ENCODE measurements around the gene HSD17B7. TPM values are rescaled to one million over a fixed set of nuclear protein-coding genes. Genes with fewer than 3 reads are reported as not detected.

The HSD17B7 gene
- total and polyA plus RNA-seq, 2 donors from 2014 or later: 10.8 to 12.8 TPM

GRCh38 chr1:162822391-162823200 lies 32.1 kb downstream of the HSD17B7 start:
- no peak overlapping the region for H3K9ac ChIP-seq (ENCODE audit: low read length in 3 of 3)
- no peak overlapping the region for H3K27ac ChIP-seq (ENCODE audit: low read depth in 2 of 2, low read length in 2 of 2)
- TF ChIP-seq, protein P1, sequence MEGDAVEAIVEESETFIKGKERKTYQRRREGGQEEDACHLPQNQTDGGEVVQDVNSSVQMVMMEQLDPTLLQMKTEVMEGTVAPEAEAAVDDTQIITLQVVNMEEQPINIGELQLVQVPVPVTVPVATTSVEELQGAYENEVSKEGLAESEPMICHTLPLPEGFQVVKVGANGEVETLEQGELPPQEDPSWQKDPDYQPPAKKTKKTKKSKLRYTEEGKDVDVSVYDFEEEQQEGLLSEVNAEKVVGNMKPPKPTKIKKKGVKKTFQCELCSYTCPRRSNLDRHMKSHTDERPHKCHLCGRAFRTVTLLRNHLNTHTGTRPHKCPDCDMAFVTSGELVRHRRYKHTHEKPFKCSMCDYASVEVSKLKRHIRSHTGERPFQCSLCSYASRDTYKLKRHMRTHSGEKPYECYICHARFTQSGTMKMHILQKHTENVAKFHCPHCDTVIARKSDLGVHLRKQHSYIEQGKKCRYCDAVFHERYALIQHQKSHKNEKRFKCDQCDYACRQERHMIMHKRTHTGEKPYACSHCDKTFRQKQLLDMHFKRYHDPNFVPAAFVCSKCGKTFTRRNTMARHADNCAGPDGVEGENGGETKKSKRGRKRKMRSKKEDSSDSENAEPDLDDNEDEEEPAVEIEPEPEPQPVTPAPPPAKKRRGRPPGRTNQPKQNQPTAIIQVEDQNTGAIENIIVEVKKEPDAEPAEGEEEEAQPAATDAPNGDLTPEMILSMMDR (IDR thresholded peaks at IDR 0.05; ENCODE audit: borderline replicate concordance, extremely low read depth, insufficient read depth): no peak
- H3K4me1 ChIP-seq (ENCODE audit: control insufficient read depth in 2 of 3, insufficient read depth in 2 of 3, low read depth in 1 of 3, low read length in 3 of 3): peaks cover 0 to 8% (median 0%) of the 10 kb centered on the region in 3 donors
- FAIRE-seq (no peak), DNase-seq (peak; percentile 48 to 54 (median 53))
- no peaks in the 10 kb centered on the region for H3K27me3 ChIP-seq (ENCODE audit: control insufficient read depth, insufficient read depth, low read length)
- no peaks in the 10 kb centered on the region for H3K9me3 ChIP-seq (ENCODE audit: control insufficient read depth in 2 of 3, insufficient read depth in 1 of 3, low read length in 3 of 3)
- H3K36me3 ChIP-seq (ENCODE audit: control insufficient read depth in 2 of 3, insufficient read depth in 3 of 3, low read length in 3 of 3): no peaks in the 10 kb centered on the region
- H3K4me3 ChIP-seq (ENCODE audit: low read length in 3 of 3): peak overlapping the region; percentile 47 to 61 (median 58)
- intact Hi-C loops (cut with DNase I): no loop called here

DNA sequence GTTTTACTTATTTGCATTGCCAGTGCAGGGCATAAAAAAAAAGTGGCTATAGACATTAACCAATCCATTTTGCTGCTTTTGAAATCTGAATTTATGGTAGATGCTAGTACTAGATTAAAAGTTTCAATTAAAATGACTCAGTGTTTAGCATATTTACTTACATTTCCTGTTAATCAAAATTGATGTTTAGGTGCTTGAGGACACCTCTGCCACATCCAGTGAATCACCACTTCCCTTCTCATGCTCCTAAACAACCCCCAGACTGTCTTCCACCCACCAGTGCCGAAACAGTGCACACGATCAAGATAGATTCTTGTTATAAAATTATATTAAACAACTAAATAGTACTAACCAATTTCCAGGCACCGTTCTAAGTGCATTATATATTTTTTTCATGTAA lies 32.7 kb downstream of the HSD17B7 start:
- no peaks in the 10 kb centered on the region for H3K36me3 ChIP-seq (ENCODE audit: control insufficient read depth in 2 of 3, insufficient read depth in 3 of 3, low read length in 3 of 3)
- H3K9ac ChIP-seq (ENCODE audit: low read length in 3 of 3): no peak overlapping the region
- FAIRE-seq: no peak
- intact Hi-C loops (cut with DNase I): no loop called here
- peaks cover 0 to 8% (median 0%) of the 10 kb centered on the region in 3 donors for H3K4me1 ChIP-seq (ENCODE audit: control insufficient read depth in 2 of 3, insufficient read depth in 2 of 3, low read depth in 1 of 3, low read length in 3 of 3)
- H3K4me3 ChIP-seq (ENCODE audit: low read length in 3 of 3): no peak overlapping the region
- H3K27ac ChIP-seq (ENCODE audit: low read depth in 2 of 2, low read length in 2 of 2): no peak overlapping the region
- DNase-seq: no peak
- no peaks in the 10 kb centered on the region for H3K9me3 ChIP-seq (ENCODE audit: control insufficient read depth in 2 of 3, insufficient read depth in 1 of 3, low read length in 3 of 3)
- TF ChIP-seq, protein P1 (IDR thresholded peaks at IDR 0.05; ENCODE audit: borderline replicate concordance, extremely low read depth, insufficient read depth): no peak
- H3K27me3 ChIP-seq (ENCODE audit: control insufficient read depth, insufficient read depth, low read length): no peaks in the 10 kb centered on the region

DNA sequence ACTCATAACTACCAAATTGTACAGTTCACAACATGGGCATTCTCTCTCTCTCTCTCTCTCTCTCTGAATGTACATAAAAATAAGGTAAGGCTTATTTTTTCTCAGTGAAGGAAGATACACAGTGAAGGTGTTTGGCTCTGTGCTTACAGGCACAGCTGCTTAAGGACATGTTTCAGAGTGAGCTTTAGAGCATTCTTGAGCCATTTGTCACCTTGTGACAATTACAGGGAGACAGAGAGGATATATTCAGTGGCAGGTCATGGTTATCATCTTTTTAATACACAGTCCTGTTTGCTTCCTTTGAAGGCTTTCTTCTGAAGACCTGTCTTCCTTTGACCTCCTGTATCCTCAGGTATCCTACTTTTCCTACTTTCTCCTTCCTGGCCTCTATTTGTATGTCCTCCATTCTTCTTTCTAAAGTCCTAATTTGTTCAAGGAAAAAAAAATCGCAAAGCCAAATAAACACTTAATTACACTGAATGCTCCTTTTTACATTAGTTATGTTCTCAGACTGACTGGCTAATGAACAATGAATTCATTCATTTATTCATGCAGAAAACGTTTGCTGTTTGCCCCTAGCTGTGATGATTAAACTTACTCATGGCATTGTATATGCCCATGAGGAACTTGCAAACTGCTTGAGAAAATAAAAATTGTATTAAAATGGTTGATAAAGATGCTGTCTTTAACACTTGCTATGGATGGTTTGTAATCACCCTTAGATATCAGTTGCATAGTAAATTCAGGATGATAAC lies 33.4 kb downstream of the HSD17B7 start:
- FAIRE-seq: no peak
- no peak overlapping the region for H3K4me3 ChIP-seq (ENCODE audit: low read length in 3 of 3)
- H3K27me3 ChIP-seq (ENCODE audit: control insufficient read depth, insufficient read depth, low read length): no peaks in the 10 kb centered on the region
- H3K27ac ChIP-seq (ENCODE audit: low read depth in 2 of 2, low read length in 2 of 2): no peak overlapping the region
- no peaks in the 10 kb centered on the region for H3K36me3 ChIP-seq (ENCODE audit: control insufficient read depth in 2 of 3, insufficient read depth in 3 of 3, low read length in 3 of 3)
- H3K9me3 ChIP-seq (ENCODE audit: control insufficient read depth in 2 of 3, insufficient read depth in 1 of 3, low read length in 3 of 3): no peaks in the 10 kb centered on the region
- TF ChIP-seq, protein P1 (IDR thresholded peaks at IDR 0.05; ENCODE audit: borderline replicate concordance, extremely low read depth, insufficient read depth): no peak
- intact Hi-C loops (cut with DNase I): no loop called here
- peaks cover 0 to 8% (median 0%) of the 10 kb centered on the region in 3 donors for H3K4me1 ChIP-seq (ENCODE audit: control insufficient read depth in 2 of 3, insufficient read depth in 2 of 3, low read depth in 1 of 3, low read length in 3 of 3)
- no peak for DNase-seq
- no peak overlapping the region for H3K9ac ChIP-seq (ENCODE audit: low read length in 3 of 3)

Measured in kidney (tissue), 14 donors.